ENCODE measurements around the gene CABLES1. TPM values are rescaled to one million over a fixed set of nuclear protein-coding genes. Genes with fewer than 3 reads are reported as not detected.

Gene CABLES1
- polyA plus RNA-seq, 2 of the 4 experiments (the other 2 are of a cell fraction) = 4.5 to 8.6 TPM

DNA sequence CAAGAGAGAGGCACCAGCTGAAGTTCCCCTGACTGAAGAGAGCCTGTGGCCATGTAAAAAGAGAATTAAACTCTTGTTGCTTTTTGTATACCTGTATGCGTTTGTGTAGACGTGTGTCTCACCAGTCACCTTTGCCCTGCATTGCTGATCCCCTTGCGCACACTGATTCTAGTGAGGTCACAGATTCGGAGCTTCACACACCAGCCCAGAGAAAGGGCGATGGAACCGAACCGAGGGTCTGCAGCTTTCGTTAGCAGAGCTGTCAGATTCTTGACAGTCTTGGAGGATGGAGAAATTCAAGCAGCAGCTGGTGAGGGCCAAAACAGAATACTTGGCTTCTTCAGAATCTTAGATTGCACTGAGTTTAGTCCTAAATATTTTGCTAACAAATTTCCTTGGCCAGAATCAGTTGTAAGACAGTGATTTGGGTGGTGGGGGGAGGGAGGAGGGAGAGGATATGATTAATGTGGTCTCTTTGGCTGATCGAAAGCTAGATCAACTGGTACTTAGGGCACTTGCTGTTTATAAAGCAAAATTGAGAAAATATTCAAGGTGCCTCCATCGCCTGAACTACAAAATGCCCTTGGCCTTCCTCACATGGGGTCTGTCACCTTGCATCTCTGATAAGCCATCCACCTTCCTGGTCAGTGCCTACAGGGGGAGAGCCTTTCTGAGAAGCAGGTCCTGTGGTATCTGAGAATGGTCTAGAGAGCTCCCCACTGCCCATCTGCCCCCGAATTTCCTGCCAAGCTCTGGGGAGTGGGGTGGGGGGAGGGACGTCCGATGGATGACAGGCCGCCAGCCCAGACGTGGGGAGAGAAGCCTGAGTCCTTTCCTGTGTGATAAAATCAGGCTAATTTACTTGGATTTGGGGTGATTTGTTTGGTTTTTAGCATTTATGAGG is 123.5 kb downstream of the CABLES1 start:
- no peak overlapping the region for H3K4me3 ChIP-seq
- WGBS (ENCODE audit: missing lambda C conversion rate) = 94% methylated on average over 14 of the region's 15 CpGs
- H3K4me1 ChIP-seq = no peaks in the 10 kb centered on the region
- ATAC-seq (no peak), FAIRE-seq (no peak), DNase-seq (ENCODE audit: low read depth in 1 of 2, low spot score in 1 of 2) (no peak)
- TF ChIP-seq ZFP36 (IDR thresholded peaks at IDR 0.05; ENCODE audit: borderline replicate concordance, partially characterized antibody) (no peak), TP53 (CRISPR knock-in tag; IDR thresholded peaks at IDR 0.05) (no peak), EHMT2 (IDR thresholded peaks at IDR 0.05; ENCODE audit: low read depth) (no peak), SREBF2 (IDR thresholded peaks at IDR 0.05) (no peak), CHD4 (IDR thresholded peaks at IDR 0.05; ENCODE audit: borderline replicate concordance) (no peak), RCOR1 (IDR thresholded peaks at IDR 0.05; ENCODE audit: low read depth, low read length) (no peak), NPAS2 (CRISPR knock-in tag; IDR thresholded peaks at IDR 0.05; ENCODE audit: borderline replicate concordance) (no peak), JUNB (IDR thresholded peaks at IDR 0.05) (no peak), ESRRA (IDR thresholded peaks at IDR 0.05; ENCODE audit: borderline replicate concordance, low read length) (no peak), ZNF302 (CRISPR knock-in tag; IDR thresholded peaks at IDR 0.05) (no peak), HDAC2 (IDR thresholded peaks at IDR 0.05) (no peak), BCL3 (IDR thresholded peaks at IDR 0.05) (no peak), RFX5 (IDR thresholded peaks at IDR 0.05) (no peak), MYC (IDR thresholded peaks at IDR 0.05; ENCODE audit: borderline replicate concordance, low read length) (no peak), FOXS1 (CRISPR knock-in tag; IDR thresholded peaks at IDR 0.05) (no peak), POLR2A (IDR thresholded peaks at IDR 0.05; ENCODE audit: low read length) (no peak), MAFK (IDR thresholded peaks at IDR 0.05; ENCODE audit: partially characterized antibody) (no peak), HEYL (CRISPR knock-in tag; IDR thresholded peaks at IDR 0.05) (no peak), EHF (CRISPR knock-in tag; IDR thresholded peaks at IDR 0.05) (no peak)
- TF ChIP-seq, protein P1, sequence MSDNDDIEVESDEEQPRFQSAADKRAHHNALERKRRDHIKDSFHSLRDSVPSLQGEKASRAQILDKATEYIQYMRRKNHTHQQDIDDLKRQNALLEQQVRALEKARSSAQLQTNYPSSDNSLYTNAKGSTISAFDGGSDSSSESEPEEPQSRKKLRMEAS (IDR thresholded peaks at IDR 0.05) = no peak
- ChIA-PET POLR2A (no interaction called here), CTCF (interaction anchor here (0.5 to 1.2 kb wide), 2 partner anchors 82 to 181 kb away, joined by 3 to 4 read pairs; no protein-coding TSS in a partner anchor)
- no peaks in the 10 kb centered on the region for H3K9me3 ChIP-seq
- H3K4me2 ChIP-seq = no peak overlapping the region
- no peak overlapping the region for H3K27ac ChIP-seq

- ATAC-seq (peak in 1 of 2 experiments; percentile 40; a peak in 3 of 6 replicates), DNase-seq (ENCODE audit: low read depth in 1 of 2, low spot score in 1 of 2) (no peak), FAIRE-seq (no peak)
- 78% methylated on average over 18 of the region's 21 CpGs for WGBS (ENCODE audit: missing lambda C conversion rate)
- H3K9me3 ChIP-seq = no peaks in the 10 kb centered on the region
- ChIA-PET POLR2A (no interaction called here), CTCF (interaction anchor here (0.5 to 1.4 kb wide), 4 partner anchors 9 to 226 kb away, joined by 3 to 7 read pairs (median 4); no protein-coding TSS in a partner anchor)
- H3K4me3 ChIP-seq = no peak overlapping the region
- no peak overlapping the region for H3K4me2 ChIP-seq
- no peaks in the 10 kb centered on the region for H3K4me1 ChIP-seq
- H3K27ac ChIP-seq = no peak overlapping the region
- TF ChIP-seq MAFK (IDR thresholded peaks at IDR 0.05; ENCODE audit: partially characterized antibody) (no peak), CHD4 (IDR thresholded peaks at IDR 0.05; ENCODE audit: borderline replicate concordance) (no peak), FOSL2 (IDR thresholded peaks at IDR 0.05) (no peak), FOSL2 (CRISPR knock-in tag; IDR thresholded peaks at IDR 0.05) (no peak), EHMT2 (IDR thresholded peaks at IDR 0.05; ENCODE audit: low read depth) (no peak), RAD21 (conservative IDR thresholded peaks at IDR 0.05 in 1 of 2, IDR thresholded peaks at IDR 0.05 in 1 of 2) (no peak), NFE2L2 (conservative IDR thresholded peaks at IDR 0.05; ENCODE audit: low read length) (no peak), POLR2A (IDR thresholded peaks at IDR 0.05; ENCODE audit: low read length) (no peak), KDM1A (IDR thresholded peaks at IDR 0.05; ENCODE audit: low read depth) (no peak), TP53 (CRISPR knock-in tag; IDR thresholded peaks at IDR 0.05) (no peak), E2F6 (IDR thresholded peaks at IDR 0.05; ENCODE audit: borderline replicate concordance, low read depth) (no peak), PHF8 (IDR thresholded peaks at IDR 0.05; ENCODE audit: borderline replicate concordance, low read depth) (no peak)
- TF ChIP-seq, protein P2, sequence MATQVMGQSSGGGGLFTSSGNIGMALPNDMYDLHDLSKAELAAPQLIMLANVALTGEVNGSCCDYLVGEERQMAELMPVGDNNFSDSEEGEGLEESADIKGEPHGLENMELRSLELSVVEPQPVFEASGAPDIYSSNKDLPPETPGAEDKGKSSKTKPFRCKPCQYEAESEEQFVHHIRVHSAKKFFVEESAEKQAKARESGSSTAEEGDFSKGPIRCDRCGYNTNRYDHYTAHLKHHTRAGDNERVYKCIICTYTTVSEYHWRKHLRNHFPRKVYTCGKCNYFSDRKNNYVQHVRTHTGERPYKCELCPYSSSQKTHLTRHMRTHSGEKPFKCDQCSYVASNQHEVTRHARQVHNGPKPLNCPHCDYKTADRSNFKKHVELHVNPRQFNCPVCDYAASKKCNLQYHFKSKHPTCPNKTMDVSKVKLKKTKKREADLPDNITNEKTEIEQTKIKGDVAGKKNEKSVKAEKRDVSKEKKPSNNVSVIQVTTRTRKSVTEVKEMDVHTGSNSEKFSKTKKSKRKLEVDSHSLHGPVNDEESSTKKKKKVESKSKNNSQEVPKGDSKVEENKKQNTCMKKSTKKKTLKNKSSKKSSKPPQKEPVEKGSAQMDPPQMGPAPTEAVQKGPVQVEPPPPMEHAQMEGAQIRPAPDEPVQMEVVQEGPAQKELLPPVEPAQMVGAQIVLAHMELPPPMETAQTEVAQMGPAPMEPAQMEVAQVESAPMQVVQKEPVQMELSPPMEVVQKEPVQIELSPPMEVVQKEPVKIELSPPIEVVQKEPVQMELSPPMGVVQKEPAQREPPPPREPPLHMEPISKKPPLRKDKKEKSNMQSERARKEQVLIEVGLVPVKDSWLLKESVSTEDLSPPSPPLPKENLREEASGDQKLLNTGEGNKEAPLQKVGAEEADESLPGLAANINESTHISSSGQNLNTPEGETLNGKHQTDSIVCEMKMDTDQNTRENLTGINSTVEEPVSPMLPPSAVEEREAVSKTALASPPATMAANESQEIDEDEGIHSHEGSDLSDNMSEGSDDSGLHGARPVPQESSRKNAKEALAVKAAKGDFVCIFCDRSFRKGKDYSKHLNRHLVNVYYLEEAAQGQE (IDR thresholded peaks at IDR 0.05) = no peak
Measured at GRCh38 chr18:23259701-23260681, 124.7 kb downstream of the CABLES1 start.
